ENCODE results near the gene SIRT7.

Gene SIRT7

DNA sequence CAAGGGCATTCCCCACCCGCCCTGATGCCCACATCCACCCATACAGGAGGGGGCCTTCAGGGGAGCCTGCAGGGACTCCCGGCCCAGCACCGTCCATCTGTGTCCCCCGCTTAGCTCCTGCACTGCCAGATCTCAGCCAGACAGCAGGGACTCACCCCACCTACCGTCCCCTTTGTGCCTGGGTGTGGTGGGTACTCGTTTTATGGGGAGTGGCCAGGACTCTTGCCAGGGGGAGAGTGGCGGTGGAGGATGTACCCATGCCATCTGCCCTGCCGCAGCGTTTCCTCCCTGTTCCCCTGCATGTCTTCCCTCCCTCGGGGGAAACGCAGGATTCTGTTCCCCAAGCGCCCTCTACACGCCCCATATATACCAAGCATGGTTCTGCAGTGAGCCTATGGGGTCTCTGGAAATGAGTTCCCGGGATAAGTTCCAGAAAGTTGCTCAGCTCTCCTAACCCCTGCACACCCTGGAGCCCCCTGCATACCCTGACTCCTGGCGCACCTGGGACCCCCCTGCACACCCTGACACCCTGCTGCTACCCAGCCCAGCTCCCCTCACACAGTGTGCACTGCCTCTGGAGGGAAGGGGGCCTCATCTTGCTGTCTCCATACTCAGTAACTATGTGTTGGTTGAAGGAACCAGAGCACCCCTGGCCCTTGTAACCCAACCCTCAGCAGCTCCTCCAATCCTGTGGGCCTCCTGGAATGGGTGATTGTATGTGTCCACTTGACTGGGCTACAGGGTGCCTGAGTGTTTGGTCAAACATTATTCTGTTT lies 13.8 kb upstream of the SIRT7 start:
- no peak for DNase-seq

DNA sequence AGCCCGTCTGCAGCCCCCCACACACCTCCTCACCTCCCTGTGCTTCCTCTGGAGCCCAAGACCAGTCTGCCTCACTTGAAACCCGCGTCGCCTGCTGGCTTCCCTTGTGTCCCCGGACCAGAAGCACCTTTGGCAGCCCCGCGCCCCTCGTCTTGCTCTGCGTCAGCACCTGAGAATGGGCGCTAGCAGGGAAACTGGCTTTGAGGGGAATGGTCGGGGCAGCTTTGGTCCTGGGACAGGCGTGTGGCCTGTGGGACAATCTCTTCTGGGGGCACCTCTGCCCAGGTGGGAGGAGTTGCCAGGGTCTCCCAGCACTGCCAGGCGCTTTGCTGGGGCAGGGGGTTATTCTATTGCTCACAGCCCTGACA lies 13.2 kb upstream of the SIRT7 start:
- no peak for DNase-seq

DNA sequence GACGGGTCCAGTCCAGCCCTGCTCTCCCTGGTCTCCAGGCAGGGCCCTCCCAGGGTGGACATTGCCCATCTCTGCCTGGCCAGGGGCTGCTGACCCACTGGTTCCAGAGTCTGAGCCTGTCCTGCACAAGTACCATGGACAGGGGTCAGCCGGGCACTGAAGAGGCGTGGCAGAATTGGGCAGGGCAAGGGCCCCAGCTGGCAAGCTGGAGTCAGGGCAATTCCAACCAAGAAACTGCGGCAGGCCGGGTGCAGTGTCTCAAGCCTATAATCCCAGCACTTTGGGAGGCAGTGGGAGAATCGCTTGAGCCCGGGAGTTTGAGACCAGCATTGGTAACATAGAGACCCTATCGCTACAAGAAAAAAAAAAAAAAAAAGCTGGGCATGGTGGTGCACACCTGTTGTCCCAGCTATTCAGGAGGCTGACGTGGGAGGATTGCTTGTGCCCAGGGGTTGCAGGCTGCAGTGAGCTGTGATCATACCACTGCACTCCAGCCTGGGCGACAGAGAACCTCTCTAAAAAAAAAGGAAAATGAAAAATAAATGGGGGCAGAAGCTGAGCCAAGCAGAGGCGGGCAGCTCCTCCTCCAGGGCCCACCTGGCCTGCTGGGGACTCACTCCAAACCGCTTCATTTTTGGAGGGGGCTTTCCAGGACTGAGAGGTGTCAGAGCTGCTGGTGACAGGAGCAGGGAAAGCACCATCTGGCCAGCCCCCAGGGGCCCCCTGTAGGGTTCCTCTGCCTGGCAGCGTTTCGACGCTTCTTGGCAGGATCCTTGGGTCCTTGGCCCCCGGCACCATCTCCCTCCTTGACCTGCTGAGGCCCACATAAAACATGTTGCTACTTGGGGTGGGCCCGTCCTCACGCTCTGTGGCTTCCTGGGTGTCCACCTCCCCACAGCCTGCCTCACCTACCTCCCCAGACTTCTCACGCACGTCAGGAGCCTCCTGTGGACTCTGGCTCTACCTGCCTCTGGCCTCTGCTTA lies 12.5 kb upstream of the SIRT7 start:
- no peak for DNase-seq

DNA sequence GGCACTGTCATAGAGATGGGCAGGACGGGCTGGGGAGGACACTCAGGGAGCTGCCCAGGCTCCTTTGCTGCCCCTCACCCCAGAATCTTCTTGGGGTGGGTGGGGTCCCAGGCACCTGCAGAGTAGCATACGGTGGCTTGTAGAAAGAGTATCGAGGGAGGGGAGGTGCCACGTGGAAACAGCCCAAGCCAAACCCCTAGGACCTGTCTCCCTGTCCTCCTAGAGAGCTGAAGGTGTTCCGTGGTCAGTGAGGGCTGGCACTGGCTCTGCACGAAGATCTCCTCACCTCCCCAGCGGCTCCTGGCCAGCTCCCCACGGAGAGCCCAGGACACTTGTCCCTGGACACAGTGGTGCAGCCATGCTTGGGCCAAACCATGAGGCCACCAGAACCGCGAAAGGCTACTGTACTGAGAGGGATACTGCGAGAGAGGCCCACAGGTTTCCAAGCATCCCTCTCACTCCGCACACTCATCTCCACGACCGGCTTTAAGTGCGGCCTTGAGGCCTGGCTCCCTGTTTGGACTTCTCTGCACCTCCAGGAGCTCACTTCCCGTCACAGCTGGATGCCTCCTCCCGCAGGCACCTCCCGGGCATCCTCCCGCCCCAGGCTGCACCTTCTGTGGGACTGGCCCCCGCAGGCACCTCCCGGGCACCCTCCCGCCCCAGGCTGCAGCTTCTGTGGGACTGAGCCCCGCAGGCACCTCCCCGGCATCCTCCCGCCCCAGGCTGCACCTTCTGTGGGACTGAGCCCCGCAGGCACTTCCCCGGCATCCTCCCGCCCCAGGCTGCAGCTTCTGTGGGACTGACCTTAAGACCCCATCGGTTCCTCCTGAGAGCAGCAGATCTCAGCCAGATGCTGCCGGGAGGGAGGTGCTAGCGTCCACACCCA lies 11.5 kb upstream of the SIRT7 start:
- DNase-seq, result no peak

DNA sequence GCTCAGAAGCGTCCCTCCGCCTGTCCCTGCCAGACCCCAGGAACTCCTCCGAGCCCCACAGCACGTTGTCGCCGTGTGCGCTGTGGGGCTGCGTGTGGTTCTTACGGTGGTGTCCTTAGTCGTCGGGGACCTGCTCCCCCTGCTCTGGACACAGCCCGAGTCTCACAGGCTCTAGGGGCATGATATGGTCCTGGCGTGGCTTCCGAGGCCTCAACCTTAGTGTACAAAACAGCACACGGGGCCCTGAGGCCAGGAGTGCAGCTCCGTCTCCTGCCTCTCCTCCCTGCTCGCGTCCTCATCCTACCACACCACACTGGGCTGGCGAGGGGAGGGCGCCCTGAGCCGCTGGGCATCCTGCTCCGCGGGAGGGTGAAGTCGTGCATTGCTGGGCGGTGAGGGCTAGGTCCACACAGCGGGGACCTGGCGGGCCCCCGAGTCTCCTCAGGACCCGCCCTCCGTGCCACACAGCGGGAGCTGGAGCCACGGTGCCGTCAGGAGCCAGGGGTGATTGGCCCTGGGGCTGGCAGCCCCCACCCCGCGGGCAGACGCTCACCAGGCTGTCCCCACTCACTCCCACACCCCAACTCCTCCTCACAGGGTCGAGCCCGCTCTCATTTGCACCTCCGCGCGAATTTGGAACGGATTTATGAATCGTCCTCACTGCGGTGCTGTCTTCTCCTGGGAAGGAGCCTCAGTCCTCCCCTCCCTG lies 10.7 kb upstream of the SIRT7 start:
- no peak for DNase-seq

DNA sequence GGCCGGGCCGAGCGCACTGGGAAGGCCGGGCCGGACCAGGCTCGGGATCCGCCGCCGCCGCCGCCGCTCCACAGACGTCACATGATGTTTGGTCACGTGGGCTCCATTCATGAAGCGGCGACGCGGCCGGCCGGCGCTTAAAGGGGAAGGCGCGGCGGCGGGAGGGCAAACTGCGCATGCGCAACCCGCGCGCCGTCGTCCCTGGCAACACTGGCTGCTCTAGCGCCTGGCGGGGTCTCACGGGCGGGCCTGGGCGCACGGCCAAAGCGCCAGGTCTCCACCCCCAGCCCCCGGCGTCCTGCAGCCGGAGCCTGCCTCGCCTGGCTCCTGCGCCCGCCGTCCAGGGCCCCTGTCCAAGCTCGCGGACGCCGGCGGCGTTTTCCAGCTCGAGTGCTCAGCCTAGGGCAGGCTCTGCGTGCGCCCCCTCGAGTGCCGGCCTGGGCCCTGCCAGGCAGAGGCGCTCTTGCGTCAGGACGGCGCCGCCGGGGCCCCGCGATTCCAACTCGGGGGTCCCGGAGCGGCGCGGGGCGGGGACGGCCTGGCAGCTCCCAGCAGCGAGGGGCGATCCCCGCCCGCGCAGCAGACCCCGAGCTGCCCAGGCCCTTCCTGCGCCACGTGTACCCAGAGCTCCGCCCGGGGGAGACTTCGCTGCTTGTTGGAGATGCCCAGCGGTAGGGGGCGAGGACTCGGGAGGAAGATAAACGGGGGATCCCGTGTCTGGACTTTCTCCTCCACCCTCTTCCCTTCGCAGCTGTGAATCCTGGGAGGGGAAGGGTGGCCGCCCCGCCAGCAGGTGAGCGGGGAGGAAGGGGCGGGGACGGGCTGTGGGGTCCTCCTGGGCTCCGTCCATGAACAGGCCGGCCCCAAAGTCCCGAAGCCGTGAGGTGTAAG lies 9.9 kb upstream of the SIRT7 start, which contains the start of gene MAFG:
Gene MAFG, minus strand, starts transcription at position 83 of the 891 bp plus-strand sequence. CDS start 4,550 bp downstream, outside the sequence.
- DNase-seq, result peak; percentile 94

DNA sequence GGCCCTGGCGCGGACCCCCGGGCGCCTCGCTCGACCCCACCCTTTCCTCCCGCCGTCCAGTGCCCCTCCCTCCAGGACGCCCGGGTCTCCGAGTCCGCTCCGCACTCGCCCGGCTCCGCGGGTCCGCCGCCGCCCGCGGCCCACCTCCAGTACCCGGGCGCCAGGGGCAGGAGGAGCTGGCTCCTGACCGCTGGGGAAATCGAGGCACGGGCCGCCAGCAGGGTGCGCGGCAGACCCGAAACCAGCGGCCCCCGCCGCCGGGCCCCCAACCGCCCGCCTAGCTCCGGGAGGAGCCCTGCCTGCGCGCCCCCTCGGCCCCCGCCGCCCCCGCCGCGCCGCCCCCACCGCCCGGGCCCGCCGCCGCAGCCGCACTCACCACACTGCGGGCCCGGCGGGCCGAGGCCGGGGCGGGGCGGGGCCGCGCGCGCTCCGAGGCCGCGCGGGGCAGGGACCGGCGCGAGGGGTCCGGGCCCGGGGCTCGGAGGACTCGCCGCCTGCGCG lies 9.2 kb upstream of the SIRT7 start:
- peak; percentile 22 for DNase-seq

DNA sequence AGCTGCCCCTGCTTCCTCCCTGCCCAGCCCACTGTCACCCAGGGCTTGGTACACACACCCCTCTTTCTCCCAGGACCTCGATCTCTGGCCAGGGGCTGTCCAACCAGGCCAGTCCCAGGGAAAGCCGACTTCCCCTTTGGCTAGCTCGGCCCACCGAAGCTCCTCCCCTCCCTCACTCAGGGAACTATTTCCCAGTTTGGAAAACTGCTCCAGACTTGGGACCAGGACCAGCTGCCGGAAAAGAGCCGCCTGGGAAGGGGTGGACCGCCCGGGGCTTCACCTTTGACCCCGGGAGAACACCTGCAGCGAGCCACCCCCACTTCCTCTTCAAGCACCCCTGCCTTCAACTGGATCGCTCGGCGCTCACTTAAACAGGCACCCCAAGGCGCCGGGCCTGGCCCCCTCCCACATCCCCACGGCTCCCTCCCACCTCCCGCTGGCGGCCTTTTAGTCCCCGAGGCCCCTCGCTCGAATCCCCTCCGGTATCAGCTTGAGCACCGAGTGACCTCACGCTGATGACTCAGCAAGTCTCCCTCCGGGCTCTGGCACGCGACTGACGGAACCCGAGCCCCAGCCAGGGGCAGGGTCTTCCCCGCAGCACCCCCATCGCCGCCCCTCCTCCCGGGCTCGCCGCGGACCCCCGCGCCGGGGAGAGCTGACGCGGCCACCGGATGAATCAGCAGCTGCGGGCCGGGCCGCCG lies 8.6 kb upstream of the SIRT7 start:
- DNase-seq, result peak; percentile 74

DNA sequence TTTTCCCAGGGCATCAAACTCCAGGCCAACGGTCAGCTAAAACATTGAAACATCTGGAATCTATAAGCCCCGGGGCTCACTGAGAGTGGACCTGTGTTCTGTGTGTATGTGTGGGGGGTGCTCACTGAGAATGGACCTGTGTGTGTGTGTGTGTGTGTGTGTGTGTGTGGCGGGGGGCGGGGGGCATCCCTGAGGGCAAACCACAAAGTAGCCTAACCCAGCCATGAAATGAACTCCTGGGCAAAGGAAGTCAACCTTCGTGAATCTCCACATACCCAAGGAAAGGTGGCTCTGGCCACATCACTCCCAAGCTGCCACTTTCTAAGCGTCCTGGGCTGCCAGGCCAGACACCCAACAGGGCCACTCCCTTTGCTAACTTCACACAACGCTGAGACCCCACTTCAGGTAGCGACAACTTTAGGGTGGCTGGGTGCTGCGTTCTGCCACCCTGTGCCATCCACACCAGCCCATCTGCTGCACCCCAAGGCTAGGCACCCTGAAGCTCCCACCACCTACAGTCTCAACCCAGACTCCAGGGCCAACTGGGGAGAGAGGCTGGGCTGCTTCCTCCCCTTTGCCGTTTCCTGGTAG lies 8.0 kb upstream of the SIRT7 start:
- DNase-seq, result no peak

DNA sequence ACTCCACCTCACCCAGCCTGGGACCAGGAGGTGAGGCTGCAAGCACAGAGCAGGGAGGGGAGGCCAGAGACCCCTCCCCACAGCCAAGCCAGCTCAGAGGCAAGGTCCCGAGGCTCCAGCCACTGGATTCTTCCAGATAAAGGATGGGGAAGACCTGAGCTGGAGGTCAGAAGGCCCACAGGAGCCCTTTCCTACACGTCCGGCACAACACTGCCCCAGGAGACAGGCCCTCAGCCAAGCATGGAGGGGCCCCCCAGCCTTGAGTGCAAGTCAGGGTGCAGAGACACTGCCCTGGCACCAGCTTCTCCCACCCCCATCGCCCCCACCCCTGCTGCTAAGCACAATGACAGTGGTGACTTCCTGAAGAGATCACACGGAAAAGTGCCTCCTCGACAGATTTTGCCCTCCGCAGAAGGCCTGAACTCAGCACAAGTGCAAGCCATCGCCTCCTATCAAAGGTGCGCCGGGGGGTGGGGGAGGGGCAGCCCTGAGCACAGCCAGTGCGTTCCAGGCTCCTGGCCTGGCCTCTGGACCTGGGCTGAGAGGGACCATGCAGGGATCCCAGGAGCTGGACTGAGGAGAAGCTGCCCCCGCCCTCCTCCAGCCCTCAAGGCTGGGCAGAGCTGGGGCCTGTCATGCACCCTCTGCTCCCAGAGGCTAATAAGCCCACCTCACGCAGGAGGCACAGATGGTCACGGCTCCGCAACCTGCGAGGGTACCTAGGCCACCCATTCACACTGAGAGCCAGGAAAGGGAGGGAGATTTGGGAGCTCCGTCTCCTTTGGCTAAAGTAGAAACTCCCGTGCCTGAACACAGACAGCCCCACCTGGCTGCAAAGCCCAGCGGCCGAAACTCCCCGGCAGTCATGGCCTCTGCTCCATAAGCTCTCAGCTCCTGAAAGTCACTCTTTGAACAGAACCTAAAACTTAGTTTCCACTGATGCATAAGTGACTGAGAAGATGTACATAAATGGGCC lies 6.9 kb upstream of the SIRT7 start:
- DNase-seq, result peak; percentile 44

DNA sequence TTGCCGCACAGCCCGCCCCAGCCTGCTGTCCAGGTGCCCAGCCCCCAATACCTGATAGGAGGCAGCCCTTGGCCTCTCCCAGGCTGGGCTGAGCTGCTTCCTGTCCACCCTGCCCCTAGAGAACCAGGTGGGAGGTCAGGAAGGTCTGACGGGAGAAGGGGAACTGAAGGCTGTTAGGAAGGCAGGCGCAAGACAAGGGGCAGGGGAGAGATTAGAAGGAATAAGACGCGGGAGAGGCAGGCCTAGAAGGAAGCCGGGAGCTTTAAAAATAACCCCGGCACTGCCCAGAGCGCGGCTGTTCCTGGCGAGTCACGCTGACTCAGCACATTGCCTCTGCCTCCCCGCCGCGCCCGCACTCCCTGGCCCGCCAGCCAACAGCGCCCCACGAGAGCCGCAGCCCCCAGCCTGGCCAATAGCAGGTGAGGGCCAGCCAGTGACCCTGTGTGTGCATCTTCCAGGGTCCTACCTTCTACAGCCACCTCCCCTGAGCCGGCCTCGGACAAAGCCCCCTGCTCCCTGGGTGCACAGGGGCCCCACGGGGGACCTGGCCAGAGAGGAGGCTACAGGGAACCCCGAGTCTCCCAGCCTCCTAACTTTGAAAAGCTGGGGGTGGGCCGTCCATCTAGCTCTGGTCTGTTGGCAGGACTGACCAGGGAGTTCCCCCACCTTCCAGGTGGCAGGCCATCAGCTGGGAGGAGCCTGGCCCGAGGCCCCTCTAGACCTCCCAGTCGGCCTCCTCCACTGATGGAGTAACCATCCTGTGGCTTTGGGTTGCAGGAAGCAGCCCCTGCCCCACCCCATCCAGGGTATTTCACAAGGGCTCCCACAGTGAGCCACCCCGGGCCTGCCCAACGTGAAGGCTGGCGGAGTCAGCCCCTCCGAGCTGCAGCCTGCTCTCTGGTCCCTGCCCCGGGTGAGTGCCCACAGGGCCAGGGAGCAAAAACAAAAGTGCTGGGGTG lies 5.6 kb upstream of the SIRT7 start:
- DNase-seq, result no peak

DNA sequence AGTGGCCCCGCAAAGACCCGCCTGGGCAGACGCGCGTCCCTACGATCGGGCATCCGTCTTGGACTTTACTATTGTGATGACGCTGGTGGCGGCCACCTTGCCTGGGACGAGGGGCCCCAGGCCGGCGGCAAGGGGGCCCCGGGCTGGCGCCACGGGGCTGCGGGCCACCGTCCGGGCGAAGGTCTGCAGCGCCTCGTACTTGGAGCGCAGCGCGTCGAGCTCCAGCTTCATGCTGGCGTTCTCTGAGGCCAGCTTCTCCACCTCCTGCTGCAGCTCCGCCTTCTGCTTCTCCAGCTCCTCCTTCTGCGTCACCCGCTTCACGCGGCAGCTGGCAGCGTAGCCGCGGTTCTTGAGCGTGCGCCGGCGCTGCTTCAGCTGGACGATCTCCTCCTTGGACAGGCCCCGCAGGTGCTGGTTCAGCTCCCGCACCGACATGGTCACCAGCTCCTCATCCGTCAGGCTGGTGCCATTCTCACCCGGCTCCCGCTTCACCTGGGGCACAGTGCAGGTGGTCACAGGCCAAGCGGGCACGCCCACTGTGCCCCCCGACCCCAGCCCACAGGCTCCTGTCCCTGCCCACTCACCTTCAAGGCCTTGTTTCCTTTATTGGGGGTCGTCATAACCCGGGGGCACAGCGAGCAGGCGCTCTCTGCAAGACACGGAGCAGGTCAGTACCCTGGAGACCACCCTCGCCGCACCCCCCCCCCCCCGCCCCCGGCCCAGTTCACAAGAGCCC lies 4.8 kb upstream of the SIRT7 start:
- no peak for DNase-seq

DNA sequence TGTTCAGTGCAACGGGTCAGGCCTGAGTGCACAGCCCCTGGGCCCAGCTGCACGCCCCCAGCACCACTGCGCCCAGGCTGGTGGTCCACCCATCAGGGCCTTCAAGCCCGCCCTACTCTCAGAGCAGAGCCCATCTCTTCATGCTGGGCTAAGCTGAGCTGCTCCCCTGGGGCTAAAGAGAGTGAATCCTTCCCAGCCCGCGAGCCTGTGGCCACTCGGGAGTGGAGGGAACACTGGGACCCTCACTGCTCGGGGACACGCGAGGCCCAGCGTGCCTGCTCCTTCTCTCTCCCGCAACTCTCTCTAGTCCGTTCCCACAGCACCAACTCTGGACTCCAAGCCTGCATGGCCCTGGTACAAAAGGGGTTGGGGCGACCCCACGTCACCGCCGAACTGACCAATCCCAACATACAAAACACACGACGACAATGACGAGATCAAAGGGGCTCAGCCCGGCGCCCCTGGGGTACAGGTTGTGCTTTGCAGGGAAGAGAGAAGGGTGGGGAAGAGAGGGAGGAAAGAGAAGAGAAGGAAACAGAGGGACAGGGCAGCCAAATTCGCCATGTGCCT lies 4.1 kb upstream of the SIRT7 start:
- no peak for DNase-seq

DNA sequence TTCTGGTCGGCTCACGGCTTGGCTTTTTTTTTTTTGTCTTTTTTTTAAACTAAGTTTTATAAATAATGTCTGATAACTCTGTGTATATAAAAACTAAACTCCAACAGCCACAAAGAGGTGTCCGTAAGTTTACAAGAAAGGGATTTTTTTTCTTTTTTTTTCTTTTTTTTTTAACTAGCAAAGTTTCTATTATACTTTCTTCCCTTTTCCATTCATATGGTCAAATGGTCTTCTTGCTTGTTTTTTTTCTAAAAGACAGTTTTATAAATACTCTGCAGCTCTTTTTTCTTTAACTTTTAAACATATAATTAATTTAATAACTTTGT lies 3.5 kb upstream of the SIRT7 start:
- DNase-seq, result no peak

DNA sequence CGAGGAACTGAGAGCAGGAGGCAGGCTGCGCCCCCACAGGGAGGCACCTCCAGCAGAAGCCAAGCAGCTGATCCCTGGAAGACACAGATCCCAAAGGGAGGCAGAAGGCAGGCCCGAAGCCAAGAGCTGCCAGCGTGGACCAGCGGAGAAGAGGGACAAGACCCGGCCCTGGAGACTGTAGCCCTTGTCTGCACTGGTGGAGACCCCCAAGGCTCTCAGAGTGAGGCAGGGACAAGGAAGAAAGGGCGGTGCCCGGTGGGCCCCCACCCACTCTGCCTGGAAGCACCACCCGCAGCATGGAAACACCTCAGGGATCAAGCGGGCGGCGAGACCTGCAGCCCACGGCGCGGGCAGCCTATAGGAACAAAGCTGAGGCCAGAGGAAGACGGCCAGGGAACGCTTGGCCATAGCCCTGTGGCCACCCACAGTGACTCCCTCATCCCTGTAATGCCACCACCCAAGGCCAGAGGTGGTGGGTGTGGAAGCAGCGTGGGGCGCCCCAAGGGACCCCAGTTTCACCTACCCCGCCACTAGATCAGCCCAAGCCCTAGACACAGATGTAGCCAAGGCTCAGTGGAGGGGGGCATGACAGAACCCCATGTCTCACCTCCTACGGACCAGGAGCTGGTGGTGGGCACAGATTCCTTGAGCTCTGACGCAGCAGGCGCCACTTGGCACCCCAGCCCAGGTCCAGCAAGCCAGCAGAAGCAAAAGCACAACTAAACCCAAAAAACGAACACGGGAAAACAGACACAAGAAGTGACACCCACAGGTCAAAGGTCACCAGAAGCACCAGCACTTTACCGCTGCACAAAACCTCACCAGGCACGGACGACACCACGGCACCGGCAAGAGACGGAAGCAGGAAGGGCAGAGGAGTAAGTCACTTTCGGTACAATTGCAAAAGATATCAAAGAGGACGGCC lies 2.9 kb upstream of the SIRT7 start:
- no peak for DNase-seq
